ENCODE results near the gene CNOT10.
"Not testable (repeated sequence)": the region's sequence is repeated elsewhere in the genome, so short reads cannot be mapped to it uniquely, and the experiment has no call there.

Gene CNOT10

GRCh38 chr3:32684800-32685542 is at the start of gene CNOT10:
Gene CNOT10 (plus strand): TSS chr3:32685188. CDS start chr3:32685461, 273 bp downstream.
- DNase-seq, result peak; percentile 93 to 97

- DNase-seq, result no peak
Measured at GRCh38 chr3:32640939-32641338, 44.0 kb upstream of the CNOT10 start.

- no peak for DNase-seq
Measured at GRCh38 chr3:32641356-32641755, 43.6 kb upstream of the CNOT10 start.

- no peak for DNase-seq
Measured at GRCh38 chr3:32643354-32643753, 41.6 kb upstream of the CNOT10 start.

GRCh38 chr3:32643816-32644215 is 41.2 kb upstream of the CNOT10 start:
- no peak for DNase-seq

- no peak for DNase-seq
Measured at GRCh38 chr3:32644380-32644779, 40.6 kb upstream of the CNOT10 start.

GRCh38 chr3:32646761-32647160 is 38.2 kb upstream of the CNOT10 start:
- DNase-seq, result no peak

GRCh38 chr3:32652337-32653100 is 32.5 kb upstream of the CNOT10 start:
- DNase-seq, result not testable (repeated sequence)

GRCh38 chr3:32655167-32655566 is 29.8 kb upstream of the CNOT10 start:
- no peak for DNase-seq

GRCh38 chr3:32660634-32661033 is 24.4 kb upstream of the CNOT10 start:
- no peak for DNase-seq

- no peak for DNase-seq
Measured at GRCh38 chr3:32662647-32663046, 22.3 kb upstream of the CNOT10 start.

- not testable (repeated sequence) for DNase-seq
Measured at GRCh38 chr3:32664630-32665075, 20.3 kb upstream of the CNOT10 start.

GRCh38 chr3:32667072-32667582 is 17.9 kb upstream of the CNOT10 start:
- no peak for DNase-seq

- not testable (repeated sequence) for DNase-seq
Measured at GRCh38 chr3:32669226-32669625, 15.8 kb upstream of the CNOT10 start.

GRCh38 chr3:32673730-32674129 is 11.3 kb upstream of the CNOT10 start:
- DNase-seq, result not testable (repeated sequence)

- no peak for DNase-seq
Measured at GRCh38 chr3:32675164-32675563, 9.8 kb upstream of the CNOT10 start.

GRCh38 chr3:32675650-32676049 is 9.3 kb upstream of the CNOT10 start:
- DNase-seq, result no peak

- no peak for DNase-seq
Measured at GRCh38 chr3:32681811-32682210, 3.2 kb upstream of the CNOT10 start.

- no peak for DNase-seq
Measured at GRCh38 chr3:32684029-32684799, 774 bp upstream of the CNOT10 start.

- DNase-seq, result no peak
Measured at GRCh38 chr3:32685543-32686185, 676 bp downstream of the CNOT10 start.

- no peak for DNase-seq
Measured at GRCh38 chr3:32686713-32687112, 1.7 kb downstream of the CNOT10 start.

- no peak for DNase-seq
Measured at GRCh38 chr3:32691847-32692246, 6.9 kb downstream of the CNOT10 start.

- DNase-seq, result no peak
Measured at GRCh38 chr3:32696523-32696922, 11.5 kb downstream of the CNOT10 start.

All from activated T-cell treated with anti-CD3 and anti-CD28 coated beads, Interleukin-2, amount 50 U/mL, for 48 hours (primary cell).